ENCODE results near the gene GRIN1.

Gene GRIN1

GRCh38 chr9:137099231-137099630 lies 39.7 kb upstream of the GRIN1 start:
- no peak for TF ChIP-seq ZNF521 (tag by site-specific recombination; IDR thresholded peaks at IDR 0.05)
- no peak for TF ChIP-seq EGR2 (tag by site-specific recombination; IDR thresholded peaks at IDR 0.05; ENCODE audit: low read depth)
- TF ChIP-seq MYNN (tag by site-specific recombination; IDR thresholded peaks at IDR 0.05; ENCODE audit: borderline replicate concordance), result no peak
- TF ChIP-seq SCRT2 (tag by site-specific recombination; IDR thresholded peaks at IDR 0.05), result no peak
- TF ChIP-seq ZIC2 (tag by site-specific recombination; IDR thresholded peaks at IDR 0.05), result no peak
- no peak for TF ChIP-seq ZNF488 (tag by site-specific recombination; IDR thresholded peaks at IDR 0.05)
- TF ChIP-seq ZNF791 (tag by site-specific recombination; IDR thresholded peaks at IDR 0.05), result no peak
- TF ChIP-seq ZSCAN23 (tag by site-specific recombination; IDR thresholded peaks at IDR 0.05), result no peak
- TF ChIP-seq ZNF311 (tag by site-specific recombination; IDR thresholded peaks at IDR 0.05; ENCODE audit: borderline replicate concordance), result no peak
- no peak for TF ChIP-seq ZSCAN30 (tag by site-specific recombination; IDR thresholded peaks at IDR 0.05)
- no peak for TF ChIP-seq ZNF792 (tag by site-specific recombination; IDR thresholded peaks at IDR 0.05)
- TF ChIP-seq ZNF155 (tag by site-specific recombination; IDR thresholded peaks at IDR 0.05), result no peak
- no peak for TF ChIP-seq ZFP3 (tag by site-specific recombination; IDR thresholded peaks at IDR 0.05; ENCODE audit: low read depth)
- H3K4me3 ChIP-seq (ENCODE audit: low read depth, low read length), result no peak overlapping the region
- peaks cover 0 to 85% of the 10 kb centered on the region in 2 experiments; a peak in 2 of 3 replicates for H3K36me3 ChIP-seq (ENCODE audit: control insufficient read depth in 2 of 2, insufficient read depth in 1 of 2, low read length in 2 of 2)
- ChIA-PET POLR2A (no interaction called here), CTCF (no interaction called here)
- no peak overlapping the region for H3K27ac ChIP-seq (ENCODE audit: extremely low read depth, low read depth, low read length)
- H3K4me1 ChIP-seq (ENCODE audit: control insufficient read depth, insufficient read depth, low read length), result no peaks in the 10 kb centered on the region
- no peaks in the 10 kb centered on the region for H3K9me3 ChIP-seq (ENCODE audit: control insufficient read depth, insufficient read depth, low read depth, low read length)

DNA sequence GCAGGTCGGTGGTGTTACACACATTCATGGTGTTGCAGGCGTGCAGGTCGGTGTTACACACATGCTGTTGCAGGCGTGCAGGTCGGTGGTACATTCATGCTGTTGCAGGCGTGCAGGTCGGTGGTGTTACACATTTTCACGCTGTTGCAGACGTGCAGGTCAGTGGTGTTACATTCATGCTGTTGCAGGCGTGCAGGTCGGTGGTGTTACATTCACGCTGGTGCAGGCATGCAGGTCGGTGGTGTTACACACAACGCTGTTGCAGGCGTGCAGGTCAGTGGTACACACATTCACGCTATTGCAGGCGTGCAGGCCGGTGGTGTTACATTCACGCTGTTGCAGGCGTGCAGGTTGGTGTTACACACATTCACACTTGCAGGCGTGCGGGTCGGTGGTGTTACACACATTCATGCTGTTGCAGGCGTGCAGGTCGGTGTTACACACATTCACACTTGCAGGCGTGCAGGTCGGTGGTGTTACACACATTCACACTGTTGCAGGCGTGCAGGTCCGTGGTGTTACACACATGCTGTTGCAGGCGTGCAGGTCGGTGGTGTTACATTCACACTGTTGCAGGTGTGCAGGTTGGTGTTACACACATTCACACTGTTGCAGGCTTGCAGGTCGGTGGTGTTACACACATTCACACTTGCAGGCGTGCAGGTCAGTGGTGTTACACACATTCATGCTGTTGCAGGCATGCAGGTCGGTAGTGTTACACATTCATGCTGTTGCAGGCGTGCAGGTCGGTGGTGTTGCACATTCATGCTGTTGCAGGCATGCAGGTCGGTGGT lies 35.6 kb upstream of the GRIN1 start:
- ChIA-PET CTCF (interaction anchor here (0.7 to 2.1 kb wide), 4 partner anchors 15 to 134 kb away, joined by 4 to 7 read pairs (median 4); no protein-coding TSS in a partner anchor), POLR2A (no interaction called here)
- Histone ChIP-seq H3K4me3 (ENCODE audit: low read depth, low read length) (no peak overlapping the region), H3K36me3 (ENCODE audit: control insufficient read depth in 2 of 2, insufficient read depth in 1 of 2, low read length in 2 of 2) (peaks cover 0 to 93% of the 10 kb centered on the region in 2 experiments; a peak in 2 of 3 replicates), H3K9me3 (ENCODE audit: control insufficient read depth, insufficient read depth, low read depth, low read length) (no peaks in the 10 kb centered on the region), H3K4me1 (ENCODE audit: control insufficient read depth, insufficient read depth, low read length) (no peaks in the 10 kb centered on the region), H3K27ac (ENCODE audit: extremely low read depth, low read depth, low read length) (no peak overlapping the region)
- TF ChIP-seq PRDM1 (tag by site-specific recombination; IDR thresholded peaks at IDR 0.05) (no peak), HOXA7 (CRISPR knock-in tag; IDR thresholded peaks at IDR 0.05; ENCODE audit: borderline replicate concordance) (no peak), REPIN1 (tag by site-specific recombination; IDR thresholded peaks at IDR 0.05; ENCODE audit: low read depth) (no peak), ZIC2 (tag by site-specific recombination; IDR thresholded peaks at IDR 0.05) (no peak), ZNF658 (tag by site-specific recombination; IDR thresholded peaks at IDR 0.05) (no peak), ZNF16 (tag by site-specific recombination; IDR thresholded peaks at IDR 0.05; ENCODE audit: low read depth) (no peak)

- no peak overlapping the region for H3K4me3 ChIP-seq (ENCODE audit: low read depth, low read length)
- no peaks in the 10 kb centered on the region for H3K4me1 ChIP-seq (ENCODE audit: control insufficient read depth, insufficient read depth, low read length)
- ChIA-PET POLR2A (interaction anchor here (0.9 to 1.2 kb wide), 2 partner anchors 135 to 378 kb away, joined by 3 to 8 read pairs; partner anchors contain the start of gene TUBB4B), CTCF (interaction anchor here (0.6 to 2.1 kb wide), 5 partner anchors 35 to 131 kb away, joined by 4 to 5 read pairs (median 4); partner anchors contain the start of gene RNF224)
- no peak overlapping the region for H3K27ac ChIP-seq (ENCODE audit: extremely low read depth, low read depth, low read length)
- peaks cover 0 to 86% of the 10 kb centered on the region in 2 experiments; a peak in 1 of 3 replicates for H3K36me3 ChIP-seq (ENCODE audit: control insufficient read depth in 2 of 2, insufficient read depth in 1 of 2, low read length in 2 of 2)
- no peaks in the 10 kb centered on the region for H3K9me3 ChIP-seq (ENCODE audit: control insufficient read depth, insufficient read depth, low read depth, low read length)
- TF ChIP-seq ZNF596 (tag by site-specific recombination; IDR thresholded peaks at IDR 0.05) (no peak), ZNF274 (IDR thresholded peaks at IDR 0.05; ENCODE audit: low read length) (no peak), ZNF274 (tag by site-specific recombination; IDR thresholded peaks at IDR 0.05; ENCODE audit: borderline replicate concordance) (no peak), ZNF473 (tag by site-specific recombination; IDR thresholded peaks at IDR 0.05) (no peak), ZNF121 (tag by site-specific recombination; IDR thresholded peaks at IDR 0.05) (no peak), ZNF133 (tag by site-specific recombination; IDR thresholded peaks at IDR 0.05) (no peak), GLIS2 (tag by site-specific recombination; IDR thresholded peaks at IDR 0.05) (no peak), ZNF664 (tag by site-specific recombination; IDR thresholded peaks at IDR 0.05) (no peak), KLF1 (tag by site-specific recombination; IDR thresholded peaks at IDR 0.05) (no peak), SETDB1 (IDR thresholded peaks at IDR 0.05; ENCODE audit: insufficient read length, low read length) (no peak), ZSCAN16 (tag by site-specific recombination; IDR thresholded peaks at IDR 0.05) (no peak), ZNF184 (tag by site-specific recombination; IDR thresholded peaks at IDR 0.05) (no peak), ZNF132 (tag by site-specific recombination; IDR thresholded peaks at IDR 0.05; ENCODE audit: borderline replicate concordance) (no peak)
These were observed 32.9 kb upstream of the GRIN1 start for GRCh38 chr9:137105814-137106661.

Measured in HEK293 (cell line).